GM19468 (cell line): ENCODE data around the gene CD63.
"Not testable (repeated sequence)": the region's sequence is repeated elsewhere in the genome, so short reads cannot be mapped to it uniquely, and the experiment has no call there.

Experiments used
- ATAC-seq: cut with Tn5 transposase; IDR thresholded peaks from one replicate; pipeline ENCODE4 v1.9.1; 2021; ENCODE audit warnings: mild to moderate bottlenecking, moderate library complexity, moderate number of reproducible peaks; ENCODE audit not compliant: unreplicated experiment; ENCODE audit errors: extremely low read depth

CD63 gene, protein sequence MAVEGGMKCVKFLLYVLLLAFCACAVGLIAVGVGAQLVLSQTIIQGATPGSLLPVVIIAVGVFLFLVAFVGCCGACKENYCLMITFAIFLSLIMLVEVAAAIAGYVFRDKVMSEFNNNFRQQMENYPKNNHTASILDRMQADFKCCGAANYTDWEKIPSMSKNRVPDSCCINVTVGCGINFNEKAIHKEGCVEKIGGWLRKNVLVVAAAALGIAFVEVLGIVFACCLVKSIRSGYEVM

DNA sequence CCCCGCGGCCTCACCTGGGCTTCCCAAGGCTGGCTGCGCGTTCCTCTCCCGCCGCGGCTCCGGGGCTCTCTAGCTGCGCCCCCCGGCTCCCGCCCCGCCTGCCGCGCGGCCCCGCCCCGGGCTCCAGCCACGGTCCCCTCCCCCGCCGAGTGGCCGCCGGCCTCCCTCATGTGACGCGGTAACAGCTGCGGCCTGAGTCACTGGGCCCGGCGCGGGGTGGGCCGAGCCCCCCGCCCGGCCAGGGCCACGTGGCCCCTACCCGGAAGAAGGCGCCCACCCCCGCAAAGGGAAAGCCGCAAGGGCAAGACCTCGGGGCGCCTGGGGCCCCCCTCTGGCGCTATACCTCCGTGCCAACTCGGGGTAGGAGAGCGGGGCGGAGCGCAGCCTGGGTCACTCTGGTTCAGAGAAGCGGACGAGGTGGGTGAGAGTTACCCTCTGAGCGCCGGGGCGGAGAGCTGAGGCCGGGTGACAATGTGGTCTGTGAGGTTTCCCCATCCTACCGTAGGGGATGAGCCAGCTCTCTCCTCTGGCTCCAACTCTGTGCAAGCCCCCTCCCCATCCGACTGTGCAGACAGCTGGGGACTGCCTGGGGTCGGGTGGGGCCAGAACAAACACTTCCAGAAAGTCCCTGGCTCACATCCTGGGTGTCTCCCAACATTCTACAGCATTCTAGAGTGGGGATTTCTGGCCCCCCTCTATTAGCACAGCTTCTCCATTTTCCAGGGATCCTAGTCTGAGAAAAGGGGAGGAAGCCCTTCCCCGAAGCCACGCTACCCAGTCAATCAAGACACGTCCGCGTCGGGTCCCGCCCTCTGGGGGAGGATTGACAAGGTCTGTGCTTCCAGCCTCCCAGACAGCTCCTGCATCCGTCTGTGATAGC is at the start of gene CD63:
TSS of gene CD63 (minus strand) at position 71 of the 880 bp plus-strand sequence. CDS start 668 bp downstream, outside the sequence.
- ATAC-seq: peak; percentile 29

DNA sequence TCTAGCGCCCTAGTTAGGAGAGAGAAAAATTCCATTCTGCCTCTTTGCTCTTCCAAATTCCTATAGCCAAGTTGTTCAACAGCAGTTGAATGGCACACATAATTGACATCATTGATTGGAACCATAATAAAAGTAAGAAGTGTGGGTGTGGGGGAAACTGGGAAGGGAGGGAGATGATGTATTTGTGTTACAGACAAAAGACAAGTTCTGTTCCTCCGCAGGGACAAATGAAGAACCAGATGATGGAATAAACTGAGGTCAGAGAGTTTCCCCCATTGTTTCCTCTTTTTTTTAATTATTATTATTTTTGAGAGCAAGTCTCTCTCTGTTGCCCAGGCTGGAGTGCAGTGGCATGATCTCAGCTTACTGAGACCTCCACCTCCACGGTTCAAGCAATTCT is 49.0 kb upstream of the CD63 start:
- no peak for ATAC-seq

DNA sequence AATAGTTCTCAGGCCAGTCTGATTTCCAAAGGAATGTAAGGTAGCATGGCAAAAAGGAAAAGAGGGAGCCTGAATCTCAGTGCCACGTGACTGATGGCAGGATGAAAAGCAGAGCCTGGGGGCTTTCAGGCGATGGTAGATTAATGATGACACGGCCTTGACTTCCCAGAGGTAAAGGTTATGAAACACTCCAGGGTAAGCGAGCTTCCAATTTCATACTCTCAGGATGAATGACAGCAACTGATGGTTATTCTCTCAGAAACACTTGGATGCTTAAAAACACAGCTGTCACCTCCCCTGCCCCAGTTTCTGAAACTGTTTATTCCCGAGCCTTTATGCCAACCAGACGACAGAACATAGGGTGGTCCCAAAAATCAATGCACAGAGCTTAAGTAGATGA is 42.9 kb upstream of the CD63 start:
- ATAC-seq: no peak

DNA sequence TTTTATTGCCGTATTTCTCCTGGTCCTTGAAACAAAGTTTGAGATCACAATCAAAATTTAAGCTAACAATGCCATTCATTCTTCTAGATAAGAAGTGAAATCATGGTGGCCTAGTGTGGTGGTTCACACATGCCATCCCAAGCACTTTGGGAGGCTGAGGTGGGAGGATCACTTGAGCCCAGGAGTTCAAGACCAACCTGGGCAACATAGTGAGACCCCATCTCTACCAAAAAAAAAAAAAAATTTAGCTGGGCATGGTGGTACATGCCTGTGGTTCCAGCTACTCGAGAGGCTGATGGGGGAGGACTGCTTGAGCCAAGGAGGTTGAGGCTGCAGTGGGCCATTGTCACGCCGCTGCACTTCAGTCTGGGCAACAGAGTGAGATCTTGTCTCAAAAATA is 38.3 kb upstream of the CD63 start:
- no peak for ATAC-seq

DNA sequence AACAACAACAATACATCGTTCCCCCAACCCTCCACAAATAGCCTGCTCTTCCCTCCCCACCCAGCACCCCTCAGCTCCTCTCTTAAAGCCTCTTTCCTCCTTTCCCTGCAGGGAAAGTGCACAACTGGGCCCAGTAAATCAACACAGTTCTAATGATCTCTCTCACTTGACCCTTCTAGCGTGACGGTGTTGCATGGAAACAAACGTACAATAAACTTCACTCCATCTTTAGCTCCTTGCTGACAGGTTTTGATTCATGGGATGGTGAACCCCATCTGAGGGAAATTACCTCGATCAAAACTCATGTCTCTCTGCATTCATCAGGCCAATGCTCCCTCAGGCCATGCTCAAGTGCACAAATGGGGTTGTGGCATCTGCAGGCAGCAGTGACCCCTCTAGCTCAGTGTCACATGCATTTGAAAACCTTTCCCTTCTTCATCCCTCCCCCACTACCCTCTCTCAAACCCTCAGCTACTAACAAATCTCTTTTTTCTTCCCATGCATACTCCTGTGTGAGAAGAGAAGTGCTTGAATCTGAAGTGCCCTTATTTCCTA is 37.0 kb upstream of the CD63 start:
- ATAC-seq: no peak

DNA sequence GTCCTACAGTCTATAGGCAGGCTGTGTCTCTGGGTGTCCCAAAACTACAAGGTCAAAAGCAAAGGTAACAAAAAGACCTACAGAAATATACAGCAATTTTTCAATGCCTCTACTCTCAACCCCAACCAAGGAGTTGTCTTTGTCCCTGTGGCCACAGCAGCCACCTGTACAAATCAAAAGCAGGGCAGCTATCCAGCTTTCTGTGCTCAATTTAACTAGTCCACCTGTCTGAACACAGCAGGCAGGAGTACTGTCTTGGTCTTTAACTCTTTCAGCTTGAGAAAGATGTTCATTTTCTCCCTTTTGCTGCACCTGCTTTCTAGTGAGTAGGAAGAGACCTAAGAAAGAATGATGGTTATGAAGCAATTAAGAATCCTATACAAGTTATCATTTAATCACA is 33.8 kb upstream of the CD63 start:
- no peak for ATAC-seq

DNA sequence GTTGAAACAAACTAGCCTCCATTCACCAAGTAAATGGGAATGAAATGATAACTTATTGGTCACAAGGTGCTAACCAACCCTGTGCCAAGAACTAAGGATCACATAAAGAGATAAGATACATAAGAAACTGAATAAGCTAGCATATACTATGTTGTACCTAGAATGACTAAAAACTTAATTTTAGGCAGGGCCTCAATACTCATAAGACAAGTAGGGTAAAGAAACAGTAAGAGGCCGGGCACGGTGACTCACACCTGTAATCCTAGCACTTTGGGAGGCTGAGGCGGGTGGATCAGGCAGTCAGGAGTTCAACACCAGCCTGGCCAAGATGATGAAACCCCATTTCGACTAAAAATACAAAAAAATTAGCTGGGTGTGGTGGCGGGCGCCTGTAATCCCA is 31.9 kb upstream of the CD63 start:
- ATAC-seq: no peak

DNA sequence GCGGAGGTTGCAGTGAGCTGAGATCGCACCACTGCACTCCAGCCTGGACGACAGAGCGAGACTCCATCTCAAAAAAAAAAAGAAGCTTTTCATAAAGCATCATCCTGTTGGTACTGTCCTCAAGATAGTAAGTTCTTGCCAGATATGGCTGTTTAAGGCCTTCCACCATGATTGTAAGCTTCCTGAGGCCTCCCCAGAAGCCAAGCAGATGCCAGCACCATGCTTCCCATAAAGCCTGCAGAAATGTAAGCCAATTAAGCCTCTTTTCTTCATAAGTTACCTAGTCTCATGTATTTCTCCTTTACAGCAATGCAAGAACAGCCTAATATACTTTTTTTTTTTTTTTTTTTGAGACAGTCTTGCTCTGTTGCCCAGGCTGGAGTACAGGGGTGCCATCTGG is 29.8 kb upstream of the CD63 start:
- not testable (repeated sequence) for ATAC-seq

DNA sequence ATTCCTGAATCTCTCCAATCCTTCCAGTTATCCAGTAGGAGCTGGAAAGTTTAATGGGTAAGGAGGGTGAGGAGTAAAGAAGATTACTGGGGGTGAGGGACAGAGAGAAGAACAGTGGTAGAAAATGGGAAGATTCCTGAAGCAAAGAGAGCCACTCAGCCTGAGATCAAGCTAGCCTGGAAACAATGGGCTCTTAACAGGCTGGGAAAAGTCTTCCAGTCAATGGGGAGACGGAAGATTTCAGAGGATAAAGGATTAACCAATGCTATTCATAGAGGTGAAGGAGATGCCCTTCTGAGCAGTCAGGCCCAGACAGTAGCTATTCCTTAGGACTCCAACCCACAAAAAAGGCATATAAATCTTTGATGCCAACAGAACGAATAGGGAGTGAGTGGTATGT is 28.9 kb upstream of the CD63 start:
- no peak for ATAC-seq

DNA sequence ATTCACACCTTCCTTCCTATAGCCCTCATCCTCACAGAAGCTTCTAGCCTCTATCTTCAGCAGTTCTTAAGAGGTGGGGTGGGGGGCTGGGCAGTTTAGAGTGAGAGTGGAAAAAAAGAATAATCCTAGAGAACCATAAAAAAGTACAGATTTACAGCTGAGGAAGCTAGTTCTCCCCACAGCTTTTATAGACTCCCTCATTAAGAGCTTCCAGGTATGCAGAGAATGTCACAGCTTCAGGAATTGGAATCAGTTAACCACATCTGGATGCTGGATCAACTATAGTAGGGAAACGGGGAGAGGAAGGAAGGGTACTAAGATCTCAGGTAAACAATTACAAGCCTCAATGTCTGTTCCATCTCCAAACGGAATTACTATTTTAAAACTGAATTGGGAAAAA is 26.4 kb upstream of the CD63 start:
- ATAC-seq: no peak

DNA sequence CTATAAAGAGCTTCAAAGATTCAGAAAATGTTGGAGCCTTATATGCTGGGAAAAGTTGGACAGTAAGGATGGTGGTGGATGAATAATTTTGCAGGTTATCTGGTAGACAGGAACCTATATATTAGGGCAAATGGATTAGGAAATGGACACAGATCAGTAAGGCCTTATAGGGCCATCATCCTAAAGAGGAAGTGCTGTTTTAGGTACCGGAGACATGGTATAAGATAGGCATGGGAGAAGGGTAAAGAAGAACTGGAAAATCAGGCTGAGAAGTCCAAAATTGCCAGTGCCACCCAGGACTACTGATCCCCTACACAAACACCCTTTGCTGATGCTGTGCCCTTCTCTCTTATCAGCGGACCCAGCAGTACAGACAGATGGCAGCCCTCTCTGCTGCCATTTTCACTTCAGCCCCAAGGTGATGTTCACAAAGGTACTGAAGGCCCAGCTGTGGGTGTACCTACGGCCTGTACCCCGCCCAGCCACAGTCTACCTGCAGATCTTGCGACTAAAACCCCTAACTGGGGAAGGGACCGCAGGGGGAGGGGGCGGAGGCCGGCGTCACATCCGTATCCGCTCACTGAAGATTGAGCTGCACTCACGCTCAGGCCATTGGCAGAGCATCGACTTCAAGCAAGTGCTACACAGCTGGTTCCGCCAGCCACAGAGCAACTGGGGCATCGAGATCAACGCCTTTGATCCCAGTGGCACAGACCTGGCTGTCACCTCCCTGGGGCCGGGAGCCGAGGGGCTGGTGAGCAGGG is 19.6 kb upstream of the CD63 start:
- no peak for ATAC-seq

DNA sequence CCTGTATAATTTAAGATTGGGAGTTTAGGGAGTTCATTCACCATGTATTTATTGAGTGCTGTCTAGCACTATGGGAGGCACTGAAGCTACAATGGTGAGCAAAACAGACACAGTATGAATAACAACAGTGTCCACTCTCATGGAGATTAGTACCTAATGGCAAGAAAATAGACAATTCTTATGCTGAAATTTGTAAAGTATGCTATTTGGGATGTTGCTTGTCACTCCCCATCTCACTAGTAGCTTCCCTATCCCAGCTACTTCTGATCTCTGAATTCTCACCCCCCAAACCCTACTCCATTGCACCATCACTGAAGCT is 18.1 kb upstream of the CD63 start:
- ATAC-seq: no peak

DNA sequence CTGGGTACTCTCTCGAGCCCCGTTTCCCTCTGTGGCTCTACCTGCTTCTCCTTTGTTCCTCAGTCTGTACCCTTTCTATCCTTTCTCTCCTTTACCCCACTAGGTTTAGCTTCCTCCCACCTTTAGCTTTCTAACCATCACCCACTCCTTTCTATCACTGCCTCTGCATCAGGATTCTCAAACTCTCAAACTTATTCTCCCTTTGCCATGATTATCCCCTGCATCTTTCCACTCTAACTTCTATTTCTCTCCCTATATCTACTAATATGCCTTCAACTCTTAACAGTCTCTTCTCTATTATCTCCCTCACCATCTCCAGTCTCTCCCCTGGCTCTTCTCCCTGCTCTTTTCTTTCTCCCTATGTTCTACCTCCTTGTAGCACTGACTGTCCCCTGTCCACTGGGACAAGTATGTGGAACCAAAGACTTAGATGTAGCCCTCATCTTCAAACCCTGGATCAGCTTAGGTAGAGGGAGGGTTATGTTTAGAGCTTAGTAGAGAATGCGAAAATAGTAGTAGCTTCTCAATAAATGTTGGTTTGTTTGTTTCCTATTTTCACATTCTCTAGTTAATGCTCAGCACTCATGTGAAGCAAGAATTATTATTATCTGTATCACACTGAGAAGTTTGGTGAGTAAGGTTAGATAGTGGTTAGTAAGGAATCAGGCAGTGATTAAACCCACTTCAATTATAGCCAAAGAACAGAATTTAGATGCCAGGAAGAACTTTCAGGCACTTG is 17.5 kb upstream of the CD63 start:
- ATAC-seq: no peak

DNA sequence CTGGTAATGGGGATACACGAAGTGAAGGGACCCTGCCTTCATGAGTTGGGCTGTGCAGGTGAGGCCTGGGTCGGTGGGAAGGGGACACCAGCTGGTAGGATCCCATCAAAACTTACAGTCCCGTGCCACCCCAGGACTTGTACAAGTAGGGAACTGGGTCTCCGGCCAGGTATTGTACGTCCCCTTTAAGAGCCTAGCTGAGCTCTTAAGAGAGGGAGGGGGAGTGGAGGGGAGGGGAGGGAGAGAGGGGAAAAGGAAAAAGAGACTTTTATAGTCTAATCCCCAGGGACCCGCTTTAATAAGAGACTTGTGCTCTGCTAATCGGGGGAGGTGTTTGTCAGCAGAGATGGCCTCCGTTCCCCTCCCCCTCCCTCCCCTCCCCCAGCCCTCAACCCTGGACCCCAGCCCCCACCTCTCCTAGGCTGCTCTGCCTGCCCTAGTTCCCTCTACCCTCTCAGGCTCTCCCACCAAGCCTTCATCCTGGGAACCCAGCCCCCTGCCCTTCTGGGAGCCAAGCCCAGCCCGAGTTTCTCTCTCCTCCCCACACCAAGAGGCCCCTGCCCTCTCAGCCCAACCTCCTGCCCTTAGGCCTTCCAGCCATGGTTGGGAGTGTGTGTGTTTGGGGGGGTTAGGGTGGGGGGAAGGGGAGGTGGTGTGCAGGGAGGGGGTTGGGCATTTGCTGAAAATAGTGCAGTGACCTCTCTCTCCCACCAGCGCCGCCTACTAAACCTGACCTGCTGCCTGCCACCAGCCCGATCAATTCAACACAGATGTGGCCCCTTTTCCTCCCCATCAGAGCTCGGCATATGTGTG is 16.8 kb upstream of the CD63 start:
- ATAC-seq: no peak

DNA sequence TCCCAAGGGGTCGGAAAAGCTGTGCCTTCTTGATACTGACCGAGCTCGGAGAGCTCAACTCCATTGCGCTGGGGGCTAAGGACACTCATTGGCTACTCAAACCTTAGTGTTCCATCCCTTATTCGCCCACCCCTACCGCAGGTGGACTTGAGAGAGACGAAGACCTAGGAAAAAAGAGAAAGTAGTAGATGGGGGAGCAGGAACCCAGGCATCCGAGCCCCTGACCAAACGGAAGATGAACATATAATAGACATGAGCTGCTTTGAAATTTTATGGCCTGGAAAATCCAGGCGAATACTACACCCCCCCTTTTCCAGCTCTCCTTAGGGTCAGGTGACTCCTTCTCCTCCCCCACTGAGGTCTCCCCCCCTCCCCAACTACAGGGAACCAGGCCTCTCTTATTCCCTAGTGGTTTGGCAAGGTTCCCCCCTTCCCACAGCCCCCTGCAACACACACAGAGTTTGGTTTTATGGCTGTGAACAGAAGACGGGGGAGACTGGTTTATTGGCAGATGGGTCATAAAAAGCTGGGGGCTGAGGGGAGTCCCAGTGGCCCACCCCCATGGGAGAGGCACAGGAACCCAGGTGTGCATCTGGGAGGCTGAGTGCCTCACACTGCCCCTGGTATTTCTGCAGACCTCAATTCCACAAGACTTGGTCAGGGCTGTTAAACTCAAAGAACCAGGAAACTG is 15.7 kb upstream of the CD63 start:
- ATAC-seq: no peak

DNA sequence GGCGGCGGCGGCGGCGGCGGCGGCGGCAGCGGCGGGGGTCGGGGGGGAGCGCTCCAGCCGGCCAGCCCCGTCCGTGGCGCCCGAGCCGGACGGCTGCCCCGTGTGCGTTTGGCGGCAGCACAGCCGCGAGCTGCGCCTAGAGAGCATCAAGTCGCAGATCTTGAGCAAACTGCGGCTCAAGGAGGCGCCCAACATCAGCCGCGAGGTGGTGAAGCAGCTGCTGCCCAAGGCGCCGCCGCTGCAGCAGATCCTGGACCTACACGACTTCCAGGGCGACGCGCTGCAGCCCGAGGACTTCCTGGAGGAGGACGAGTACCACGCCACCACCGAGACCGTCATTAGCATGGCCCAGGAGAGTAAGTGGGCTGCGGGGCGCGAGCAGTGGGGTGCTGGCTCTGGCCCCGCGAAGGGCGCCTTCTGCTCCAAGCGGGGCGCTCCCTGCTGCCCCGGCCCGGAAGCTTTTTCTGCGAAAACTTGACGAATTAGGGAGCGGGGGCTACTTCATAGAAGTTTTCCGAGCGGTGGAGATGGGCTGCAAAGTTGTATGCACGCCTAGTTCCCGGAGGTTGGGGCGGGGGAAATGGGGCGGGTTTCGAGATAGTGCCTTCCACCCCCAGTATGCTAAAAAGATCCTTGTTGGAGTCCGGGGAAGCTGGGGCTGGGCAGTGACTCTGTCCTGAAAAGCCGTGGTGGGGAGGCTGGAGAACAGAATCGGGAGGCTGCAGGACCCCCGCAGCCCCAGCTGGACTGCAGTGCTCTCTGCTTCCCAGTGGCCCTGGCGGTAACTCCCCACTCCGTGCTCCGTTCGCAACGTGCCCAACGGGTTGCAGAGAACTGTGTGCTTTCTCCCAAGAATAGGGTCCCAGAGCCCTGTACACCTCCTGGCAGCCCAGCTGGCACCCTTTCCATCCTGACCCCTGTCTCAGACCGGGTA is 14.9 kb upstream of the CD63 start:
- no peak for ATAC-seq

DNA sequence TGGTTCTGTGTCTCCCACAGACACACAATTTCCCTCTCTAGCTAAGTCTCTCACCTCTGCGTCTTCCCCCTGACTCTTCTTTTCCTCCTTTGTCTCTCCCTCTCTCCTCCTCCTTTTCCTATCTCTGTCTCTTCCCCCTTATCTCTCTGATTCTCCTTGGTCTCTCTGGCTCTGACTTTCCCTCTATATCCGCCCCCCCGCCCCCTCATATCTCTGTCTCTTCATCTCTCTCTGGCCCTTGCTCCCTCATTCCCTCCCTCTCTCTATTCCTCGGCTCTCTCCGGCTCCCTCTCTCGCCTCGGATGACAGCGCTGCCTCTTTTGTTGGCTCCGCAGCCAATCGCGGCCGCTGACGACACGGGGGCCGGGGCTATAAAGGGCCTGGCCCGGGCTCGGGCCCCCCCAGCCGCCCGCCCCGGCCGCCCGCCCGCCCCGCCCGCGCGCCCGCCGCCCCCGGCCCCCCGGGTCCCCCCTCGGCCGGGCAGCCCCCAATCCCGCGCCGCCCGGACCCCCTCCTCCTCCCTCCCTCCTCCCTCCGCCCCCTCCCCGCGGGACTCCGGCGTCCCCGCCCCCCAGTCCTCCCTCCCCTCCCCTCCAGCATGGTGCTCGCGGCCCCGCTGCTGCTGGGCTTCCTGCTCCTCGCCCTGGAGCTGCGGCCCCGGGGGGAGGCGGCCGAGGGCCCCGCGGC is 14.1 kb upstream of the CD63 start, which contains the start of gene GDF11:
TSS of gene GDF11 (plus strand) at position 404 of the 687 bp plus-strand sequence. CDS start at position 599, 195 bp downstream.
- no peak for ATAC-seq
